OCI-LY7 (cell line): Measurements from ENCODE around the gene CEP95.

Experiments
- EZH2phosphoT487 ChIP-seq: fragments of 200-600 bp; sonication (generic); IDR thresholded peaks from 2 replicates; pipeline ENCODE4 v1.6.1; 2018; ENCODE audit warnings: low read depth, borderline replicate concordance, mild to moderate bottlenecking, mixed run types, antibody characterized with exemption, low read length, moderate library complexity, mixed read lengths
- TF ChIP-seq, protein P1 (sequence below): fragments of 200-600 bp; sonication (generic); conservative IDR thresholded peaks from 2 replicates; pipeline ENCODE4 v1.5.1; 2014; ENCODE audit warnings: mild to moderate bottlenecking, antibody characterized with exemption, low read length, moderate library complexity, mixed read lengths

DNA sequence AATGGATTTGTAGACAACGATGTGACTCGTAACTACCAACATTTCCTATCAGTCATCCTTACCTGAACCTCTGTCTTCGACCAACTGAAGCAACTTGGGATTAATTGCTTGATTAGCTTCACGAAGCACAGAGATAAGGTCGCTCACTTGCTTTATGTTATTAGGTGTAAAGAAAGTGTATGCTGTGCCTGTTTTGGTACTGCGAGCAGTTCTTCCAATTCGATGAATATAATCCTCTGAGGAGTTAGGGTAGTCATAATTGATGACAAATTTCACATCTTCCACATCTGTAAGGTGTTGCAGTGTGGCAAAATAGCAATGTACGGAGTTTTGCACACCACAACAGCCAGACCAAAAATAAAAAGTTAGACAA lies 6.3 kb upstream of the CEP95 start:
- TF ChIP-seq, protein P1, sequence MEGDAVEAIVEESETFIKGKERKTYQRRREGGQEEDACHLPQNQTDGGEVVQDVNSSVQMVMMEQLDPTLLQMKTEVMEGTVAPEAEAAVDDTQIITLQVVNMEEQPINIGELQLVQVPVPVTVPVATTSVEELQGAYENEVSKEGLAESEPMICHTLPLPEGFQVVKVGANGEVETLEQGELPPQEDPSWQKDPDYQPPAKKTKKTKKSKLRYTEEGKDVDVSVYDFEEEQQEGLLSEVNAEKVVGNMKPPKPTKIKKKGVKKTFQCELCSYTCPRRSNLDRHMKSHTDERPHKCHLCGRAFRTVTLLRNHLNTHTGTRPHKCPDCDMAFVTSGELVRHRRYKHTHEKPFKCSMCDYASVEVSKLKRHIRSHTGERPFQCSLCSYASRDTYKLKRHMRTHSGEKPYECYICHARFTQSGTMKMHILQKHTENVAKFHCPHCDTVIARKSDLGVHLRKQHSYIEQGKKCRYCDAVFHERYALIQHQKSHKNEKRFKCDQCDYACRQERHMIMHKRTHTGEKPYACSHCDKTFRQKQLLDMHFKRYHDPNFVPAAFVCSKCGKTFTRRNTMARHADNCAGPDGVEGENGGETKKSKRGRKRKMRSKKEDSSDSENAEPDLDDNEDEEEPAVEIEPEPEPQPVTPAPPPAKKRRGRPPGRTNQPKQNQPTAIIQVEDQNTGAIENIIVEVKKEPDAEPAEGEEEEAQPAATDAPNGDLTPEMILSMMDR: no peak
- no peak for TF ChIP-seq EZH2phosphoT487
